CD4-positive, alpha-beta T cell treated with Interleukin-15 for 1 hour (primary cell): Measurements from ENCODE around the gene ANKS3.

Experiments
- DNase-seq: peaks from one replicate; pipeline ENCODE4 v3.0.0-alpha.2; 2020

The ANKS3 gene

GRCh38 chr16:4695473-4696171 is 38.4 kb downstream of the ANKS3 start:
- DNase-seq = no peak

- DNase-seq = no peak
Observed at GRCh38 chr16:4694642-4695451, 39.2 kb downstream of the ANKS3 start.

GRCh38 chr16:4693956-4694641 is 40.0 kb downstream of the ANKS3 start:
- DNase-seq = peak; percentile 53

- peak; percentile 96 for DNase-seq
Observed at GRCh38 chr16:4693296-4693955, 40.6 kb downstream of the ANKS3 start, which contains the start of gene NUDT16L1. TSS of gene NUDT16L1 (plus strand) at chr16:4693562. CDS start at chr16:4693727, 165 bp downstream.

GRCh38 chr16:4692460-4693295 is 41.4 kb downstream of the ANKS3 start:
- DNase-seq = no peak

- DNase-seq = no peak
Observed at GRCh38 chr16:4691666-4692412, 42.2 kb downstream of the ANKS3 start.

- no peak for DNase-seq
Observed at GRCh38 chr16:4690946-4691665, 43.0 kb downstream of the ANKS3 start.

- no peak for DNase-seq
Observed at GRCh38 chr16:4689864-4690704, 44.0 kb downstream of the ANKS3 start.

- no peak for DNase-seq
Observed at GRCh38 chr16:4689091-4689671, 44.9 kb downstream of the ANKS3 start.

- no peak for DNase-seq
Observed at GRCh38 chr16:4688674-4689045, 45.4 kb downstream of the ANKS3 start.

GRCh38 chr16:4687946-4688673 is 46.0 kb downstream of the ANKS3 start:
- no peak for DNase-seq

GRCh38 chr16:4687416-4687815 is 46.7 kb downstream of the ANKS3 start:
- DNase-seq = no peak

- no peak for DNase-seq
Observed at GRCh38 chr16:4686497-4687210, 47.4 kb downstream of the ANKS3 start.

- DNase-seq = no peak
Observed at GRCh38 chr16:4685776-4686496, 48.1 kb downstream of the ANKS3 start.

GRCh38 chr16:4685292-4685691 is 48.8 kb downstream of the ANKS3 start:
- DNase-seq = no peak

- no peak for DNase-seq
Observed at GRCh38 chr16:4684763-4685162, 49.3 kb downstream of the ANKS3 start.

- DNase-seq = no peak
Observed at GRCh38 chr16:4684058-4684715, 49.9 kb downstream of the ANKS3 start.
